GM18519 (cell line): Measurements from ENCODE around the gene NFIC.

Experiments used
- ATAC-seq: cut with Tn5 transposase; IDR thresholded peaks from one replicate; pipeline ENCODE4 v1.9.1; 2021; ENCODE audit warnings: mild to moderate bottlenecking, moderate library complexity; ENCODE audit not compliant: unreplicated experiment, low FRiP score

NFIC gene

DNA sequence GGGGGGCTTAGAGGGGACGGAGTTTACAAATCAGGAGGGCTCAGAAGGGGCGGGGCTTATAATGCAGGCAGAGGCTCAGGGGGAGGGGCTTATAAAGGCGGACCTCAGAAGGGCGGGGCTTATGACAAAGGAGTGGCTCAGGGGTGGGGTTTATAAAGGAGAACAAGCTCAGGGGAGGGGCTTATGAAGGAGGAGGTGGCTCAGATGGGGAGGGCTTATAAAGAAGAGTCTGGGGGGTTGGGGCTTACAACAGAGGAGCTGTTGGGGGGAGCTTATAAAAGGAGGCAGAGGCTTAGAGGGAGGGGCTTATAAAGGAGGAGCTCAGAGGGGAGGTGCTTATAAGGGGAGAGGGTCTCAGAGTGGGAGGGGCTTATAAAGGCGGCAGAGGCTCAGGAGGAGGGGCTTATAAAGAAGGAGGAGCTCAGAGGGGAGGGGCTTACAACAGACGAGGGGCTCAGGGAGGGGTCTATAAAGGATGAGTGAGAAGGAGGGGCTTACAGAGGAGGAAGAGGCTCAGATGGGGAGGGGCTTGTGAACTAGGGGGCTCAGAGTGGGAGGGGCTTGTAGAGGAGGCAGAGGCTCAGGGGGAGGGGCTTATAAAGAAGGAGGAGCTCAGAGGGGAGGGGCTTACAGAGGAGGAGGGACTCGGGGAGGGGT, 112.9 kb downstream of the NFIC start:
- no peak for ATAC-seq

DNA sequence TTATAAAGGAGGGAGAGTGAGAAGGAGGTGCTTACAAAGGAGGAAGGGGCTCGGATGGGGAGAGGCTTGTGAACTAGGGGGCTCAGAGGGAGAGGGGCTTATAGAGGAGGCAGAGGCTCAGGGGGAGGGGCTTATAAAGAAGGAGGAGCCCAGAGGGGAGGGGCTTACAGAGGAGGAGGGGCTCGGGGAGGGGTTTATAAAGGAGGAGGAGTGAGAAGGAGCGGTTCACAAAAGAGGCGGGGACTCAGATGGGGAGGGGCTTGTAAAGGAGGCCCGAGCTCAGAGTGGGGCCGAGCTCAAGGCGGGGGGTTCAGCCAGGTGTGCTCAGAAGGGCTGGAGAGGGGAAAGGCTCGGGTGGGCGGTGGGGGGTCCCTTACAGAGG, 113.4 kb downstream of the NFIC start:
- ATAC-seq, result no peak

DNA sequence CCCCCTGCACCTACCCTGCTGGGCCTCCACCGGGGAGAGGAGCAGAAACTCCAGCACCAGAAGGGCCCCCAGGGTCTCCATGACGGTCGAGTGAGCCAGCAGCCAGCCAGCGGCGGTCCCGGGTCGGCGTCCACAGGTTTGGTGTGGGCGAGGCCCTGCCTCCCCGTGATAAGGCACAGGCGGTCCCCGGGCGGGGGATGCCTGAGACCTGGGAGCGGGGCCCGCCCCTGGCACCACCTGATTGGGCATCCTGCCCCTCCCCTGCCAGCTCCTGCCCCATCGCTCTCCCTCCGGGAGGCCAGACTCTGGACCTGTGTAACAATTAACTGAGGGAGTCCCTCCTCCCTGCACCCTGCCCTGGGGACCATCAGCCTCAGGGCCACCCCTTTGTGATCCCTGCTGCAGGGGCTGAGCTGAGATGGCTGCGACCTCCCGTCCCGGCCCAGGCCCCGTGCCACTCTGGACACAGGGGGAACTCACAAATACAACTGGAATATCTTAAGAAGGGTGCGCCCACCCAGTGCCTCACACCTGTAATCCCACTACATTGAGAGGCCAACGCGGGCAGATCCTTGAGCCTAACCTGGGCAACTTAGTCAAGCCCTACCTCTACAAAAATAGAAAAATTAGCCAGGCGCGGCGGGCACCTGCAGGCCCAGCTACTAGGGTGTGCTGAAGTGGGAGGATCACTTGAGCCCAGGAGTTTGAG, 114.2 kb downstream of the NFIC start, which contains the start of gene SMIM24:
Gene SMIM24 (minus strand): TSS at position 143 of the 709 bp plus-strand sequence. CDS start 62 bp downstream, at position 81.
- ATAC-seq, result no peak

DNA sequence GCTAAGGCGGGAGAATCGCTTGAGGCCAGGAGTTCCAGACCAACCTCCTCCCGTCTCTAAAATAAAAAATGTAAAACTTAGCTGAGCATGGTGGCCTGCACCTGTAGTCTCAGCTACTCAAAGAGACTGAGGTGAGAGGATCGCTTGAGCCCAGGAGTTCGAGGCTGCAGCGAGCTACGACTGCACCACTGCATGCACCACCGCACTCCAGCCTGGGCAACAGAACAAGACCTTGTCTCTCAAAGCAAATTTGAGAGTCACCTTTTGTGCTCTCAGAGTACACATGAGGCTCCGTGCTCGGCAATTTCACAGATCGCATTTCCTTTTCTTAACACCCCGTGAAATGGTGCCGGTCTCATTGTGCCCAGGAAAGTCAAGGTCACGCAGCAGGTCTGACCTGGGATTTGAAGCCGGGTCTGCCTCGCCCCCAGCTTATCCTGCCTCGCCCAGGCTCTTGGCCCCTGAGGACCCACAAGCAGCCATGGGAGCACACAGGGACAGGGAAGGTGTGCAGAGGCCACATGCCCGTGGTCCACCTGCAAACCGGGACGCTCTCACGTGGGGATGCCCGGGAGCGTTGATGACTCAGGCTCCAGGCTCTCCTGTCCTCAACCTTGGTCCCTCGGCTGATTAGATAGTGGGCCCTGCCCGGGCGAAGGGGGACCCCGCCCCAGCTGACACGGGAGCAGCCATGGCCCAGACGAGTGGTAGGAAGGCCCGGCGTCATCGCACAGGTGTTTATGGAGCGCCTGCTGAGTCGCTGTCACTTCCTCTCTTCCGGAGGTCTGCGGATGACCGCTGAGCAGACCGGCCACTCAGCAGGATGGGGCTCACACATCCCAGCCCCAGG, 115.1 kb downstream of the NFIC start:
- no peak for ATAC-seq

DNA sequence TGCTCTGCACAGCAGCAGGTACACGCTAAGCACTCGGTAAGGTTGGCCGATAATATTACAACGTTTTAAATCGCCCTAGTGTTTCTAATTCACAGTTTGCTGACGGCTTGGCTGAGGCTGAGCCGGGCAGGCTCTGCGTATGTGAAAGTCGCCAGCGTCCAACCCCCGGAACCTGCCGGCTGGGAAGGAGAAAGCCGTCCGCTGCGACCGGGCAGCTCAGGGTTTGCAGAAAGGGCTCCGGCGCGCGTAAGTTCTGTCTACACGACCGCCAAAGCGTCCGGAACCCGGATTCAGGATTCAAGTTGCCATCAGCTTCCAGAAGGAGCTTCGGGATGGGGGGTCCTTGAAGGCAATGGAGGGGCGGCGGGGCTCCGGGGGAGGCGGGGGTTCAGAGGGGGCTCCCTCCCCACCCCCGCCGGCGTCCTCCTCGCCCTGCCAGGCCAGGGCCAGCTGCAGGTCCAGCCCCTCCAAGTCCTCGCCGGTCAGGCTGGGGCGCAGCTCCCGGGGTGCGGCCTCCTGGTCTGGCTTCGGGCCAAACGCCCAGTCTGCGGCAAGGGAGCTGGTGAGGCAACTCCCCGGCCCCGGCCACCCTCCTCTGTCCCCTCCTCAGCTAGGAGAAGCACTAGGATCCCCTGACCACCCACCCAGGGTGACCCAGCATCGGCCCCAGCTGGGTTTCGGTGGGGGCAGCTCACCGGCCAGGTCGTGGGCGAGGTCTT, 116.3 kb downstream of the NFIC start:
- ATAC-seq, result no peak

DNA sequence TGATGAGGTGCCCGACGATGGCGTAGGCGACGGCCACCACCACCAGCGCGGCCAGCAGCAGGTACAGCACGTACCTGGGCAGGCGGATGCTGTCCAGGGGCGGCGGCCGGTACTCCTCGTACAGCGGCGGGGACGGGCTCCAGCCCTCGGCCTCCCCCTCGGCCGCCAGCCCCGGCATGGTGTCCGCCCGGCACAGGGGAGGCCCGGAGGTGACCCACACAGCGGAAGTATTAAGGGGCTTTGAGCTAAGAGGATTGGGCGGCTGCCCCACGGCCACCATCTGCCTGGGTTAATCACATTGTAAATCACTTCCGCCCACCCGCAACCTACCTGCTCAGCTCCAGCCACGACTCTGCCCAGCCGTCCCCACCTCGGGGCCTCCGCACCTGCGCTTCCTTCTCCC, 116.8 kb downstream of the NFIC start, which contains the start of gene SMIM44:
Gene SMIM44 (minus strand): TSS at position 216 of the 403 bp plus-strand sequence. CDS start 38 bp downstream, at position 178.
- no peak for ATAC-seq

DNA sequence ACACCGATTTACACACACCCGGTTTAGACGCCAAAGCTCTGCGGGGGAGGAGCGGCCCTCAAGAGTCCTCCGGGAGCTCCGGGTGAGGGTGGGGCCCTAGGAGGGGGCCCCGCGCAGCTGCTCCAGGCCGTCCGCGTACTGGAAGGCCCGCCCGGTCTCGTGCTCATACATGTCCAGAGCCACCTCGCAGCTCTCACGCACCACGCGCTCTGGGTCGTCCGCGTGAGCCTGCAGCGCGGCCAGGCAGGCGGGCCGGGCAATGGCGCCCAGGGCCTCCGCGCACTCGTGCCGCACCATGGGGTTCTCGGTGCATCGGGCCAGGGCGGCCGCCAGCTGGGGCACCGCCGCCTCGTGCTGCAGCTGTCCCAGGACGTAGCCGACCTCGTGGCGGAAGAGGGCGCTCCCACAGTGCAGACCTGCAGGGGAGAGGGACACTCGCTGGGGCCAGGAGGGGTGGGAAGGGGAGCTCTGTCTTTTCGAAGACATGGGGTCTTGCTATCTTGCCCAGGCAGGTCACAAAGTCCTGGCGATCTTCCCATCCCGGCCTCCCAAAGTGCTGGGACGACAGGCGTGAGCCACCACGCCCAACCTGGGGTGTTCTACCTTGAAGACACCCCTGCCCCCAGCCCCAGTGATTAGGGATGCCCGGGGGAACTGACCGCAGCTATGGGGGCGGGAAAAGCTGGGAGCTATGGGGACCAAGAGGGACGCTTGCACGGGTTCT, 125.2 kb downstream of the NFIC start:
- no peak for ATAC-seq

DNA sequence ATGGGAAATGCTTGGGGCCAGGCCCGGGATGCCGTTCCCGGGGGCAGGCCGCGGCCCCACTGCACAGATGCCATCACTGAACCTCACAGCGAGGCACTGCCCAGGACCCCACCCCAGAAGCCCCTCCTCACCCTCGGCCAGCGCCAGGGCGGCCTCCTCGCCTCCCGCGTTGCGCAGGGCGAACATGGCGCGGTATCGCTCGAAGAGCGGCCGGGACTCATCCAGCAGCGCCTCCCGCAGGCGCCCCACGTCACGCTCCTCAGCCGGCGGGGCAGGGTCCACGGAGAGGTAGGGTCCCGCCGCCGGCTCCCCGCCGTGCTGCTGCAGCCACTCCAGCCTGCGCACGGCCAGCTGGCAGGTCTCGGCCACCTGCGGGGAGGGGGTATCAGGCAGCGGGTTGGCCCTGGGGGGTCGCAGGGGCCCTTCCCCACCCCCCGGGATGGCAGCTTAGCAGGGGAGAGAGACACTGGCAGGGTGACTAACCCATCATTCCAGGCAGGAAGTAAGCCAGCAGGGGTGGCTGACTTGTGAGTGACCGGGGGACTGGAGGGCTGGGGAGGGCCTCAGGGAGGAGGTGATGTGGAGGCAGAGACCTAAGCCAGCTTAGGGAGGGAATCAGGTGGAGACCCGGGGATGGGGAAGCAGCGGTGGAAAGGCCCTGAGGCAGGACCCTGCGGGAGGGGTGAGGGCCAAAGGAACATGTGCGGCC, 125.9 kb downstream of the NFIC start:
- no peak for ATAC-seq

DNA sequence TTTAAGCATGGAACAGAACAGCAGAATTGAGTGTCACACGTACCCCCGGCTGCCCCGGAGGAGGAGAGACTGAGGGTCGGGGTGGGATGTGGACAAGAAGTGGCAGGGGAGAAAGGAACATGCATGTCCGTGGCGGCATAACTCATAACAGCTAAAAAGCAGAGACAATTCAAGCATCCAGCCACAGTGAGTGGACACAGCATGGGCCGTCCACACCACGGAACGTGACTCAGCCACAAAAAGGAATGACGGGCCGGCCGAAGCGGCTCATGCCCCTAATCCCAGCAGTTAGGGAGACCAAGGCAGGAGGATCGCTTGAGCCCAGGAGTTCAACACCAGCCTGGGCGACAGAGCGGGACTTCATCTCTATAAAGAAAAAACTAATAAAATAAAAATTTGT, 126.5 kb downstream of the NFIC start:
- no peak for ATAC-seq

DNA sequence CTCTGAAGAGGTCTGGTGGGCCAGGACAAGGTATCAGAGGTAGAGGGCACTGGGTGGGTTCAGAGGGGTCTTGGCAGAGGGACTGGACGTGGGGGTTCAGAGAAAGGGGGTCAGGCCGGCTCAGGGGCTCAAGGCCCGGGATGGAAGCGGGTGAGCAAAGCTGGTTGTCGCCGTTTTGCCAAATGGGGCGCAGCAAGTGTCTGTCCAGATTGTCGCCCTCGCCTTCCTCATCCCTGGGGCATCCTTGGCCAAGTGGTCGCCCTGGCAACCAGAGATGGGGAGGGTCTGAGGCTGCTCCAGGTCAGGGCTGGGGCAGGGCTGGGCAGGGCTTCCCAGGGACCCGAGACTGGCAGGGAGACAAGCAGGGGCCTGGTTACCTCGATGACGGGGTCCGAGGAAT, 127.3 kb downstream of the NFIC start:
- ATAC-seq, result no peak

DNA sequence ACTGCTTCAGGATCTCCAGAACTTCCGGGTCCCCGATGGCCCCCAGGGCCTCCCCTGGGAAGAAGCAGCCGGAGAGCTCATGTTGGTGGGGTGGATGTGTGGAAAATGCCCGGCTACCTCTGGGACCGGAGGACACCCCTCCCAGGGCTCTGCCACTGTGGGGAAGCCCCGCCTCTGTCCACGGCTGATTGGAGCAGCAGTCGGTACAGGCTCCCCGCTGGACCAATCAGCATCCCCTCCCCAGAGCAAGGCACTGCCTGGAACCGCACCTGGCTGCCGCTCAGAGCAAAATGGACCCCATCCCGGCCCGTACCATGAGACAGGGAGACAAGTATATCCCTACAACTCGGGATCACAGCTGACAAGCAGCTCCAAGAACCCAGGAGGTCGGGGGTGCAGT, 127.7 kb downstream of the NFIC start:
- no peak for ATAC-seq

DNA sequence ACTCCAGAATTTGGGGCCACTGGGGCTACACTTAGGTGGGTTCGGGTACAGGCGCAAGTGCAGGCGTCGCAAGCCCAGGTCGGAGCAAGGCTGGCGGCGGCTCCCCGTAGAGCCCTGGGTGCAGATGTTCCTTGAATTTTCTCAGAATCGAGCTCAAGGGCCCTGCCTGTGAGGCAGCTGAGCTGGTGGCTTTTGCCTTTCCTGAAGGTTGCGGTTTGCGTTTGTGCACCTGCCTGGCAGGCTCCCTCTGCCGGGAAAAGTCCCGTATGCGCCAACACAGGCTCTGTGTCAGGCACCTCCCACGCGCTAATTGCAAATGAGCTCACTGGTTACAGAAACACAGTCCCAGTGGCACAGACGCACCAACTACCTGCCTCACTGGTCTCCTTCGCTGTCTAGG, 128.2 kb downstream of the NFIC start:
- ATAC-seq, result no peak

DNA sequence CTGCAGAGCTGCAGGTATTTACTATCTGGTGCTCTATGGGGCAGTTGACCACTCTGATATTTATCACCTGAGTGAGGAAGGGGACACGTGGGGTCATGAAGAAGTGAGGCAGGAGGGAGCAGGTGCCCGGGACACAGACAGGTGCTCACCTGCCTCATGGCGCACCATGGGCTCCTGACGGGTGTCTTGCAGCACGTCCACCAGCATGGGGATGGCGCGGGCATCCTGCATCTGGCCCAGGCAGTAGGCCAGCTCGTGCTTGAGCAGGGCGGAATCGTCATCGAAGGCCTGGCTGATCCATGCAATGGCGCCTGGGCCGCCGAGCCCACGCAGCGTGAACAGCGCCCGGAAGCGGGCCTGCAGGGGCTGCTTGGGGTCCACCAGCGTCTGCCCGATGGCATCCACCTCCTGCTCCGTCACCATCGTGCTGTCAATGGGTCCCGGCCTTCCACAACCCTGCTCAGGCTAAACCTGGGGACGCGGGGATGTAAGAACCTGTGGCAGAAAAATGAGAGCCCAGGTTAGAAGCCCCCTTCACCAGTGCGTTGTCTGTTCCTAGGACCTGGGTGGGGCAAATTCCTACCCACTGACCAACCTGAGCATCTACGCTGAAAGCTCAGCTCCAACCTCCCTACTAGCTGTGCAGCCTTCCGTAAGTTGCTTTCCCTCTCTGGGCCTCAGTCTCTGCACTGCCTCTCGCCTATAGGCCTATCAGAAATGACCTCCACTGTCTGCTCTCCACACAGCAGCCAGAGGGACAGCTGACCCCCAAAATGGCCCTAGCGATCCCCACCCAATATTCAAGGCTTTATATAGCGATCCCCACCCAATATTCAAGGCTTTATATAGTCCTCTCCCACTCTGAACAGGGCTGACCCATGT, 130.2 kb downstream of the NFIC start:
- no peak for ATAC-seq

DNA sequence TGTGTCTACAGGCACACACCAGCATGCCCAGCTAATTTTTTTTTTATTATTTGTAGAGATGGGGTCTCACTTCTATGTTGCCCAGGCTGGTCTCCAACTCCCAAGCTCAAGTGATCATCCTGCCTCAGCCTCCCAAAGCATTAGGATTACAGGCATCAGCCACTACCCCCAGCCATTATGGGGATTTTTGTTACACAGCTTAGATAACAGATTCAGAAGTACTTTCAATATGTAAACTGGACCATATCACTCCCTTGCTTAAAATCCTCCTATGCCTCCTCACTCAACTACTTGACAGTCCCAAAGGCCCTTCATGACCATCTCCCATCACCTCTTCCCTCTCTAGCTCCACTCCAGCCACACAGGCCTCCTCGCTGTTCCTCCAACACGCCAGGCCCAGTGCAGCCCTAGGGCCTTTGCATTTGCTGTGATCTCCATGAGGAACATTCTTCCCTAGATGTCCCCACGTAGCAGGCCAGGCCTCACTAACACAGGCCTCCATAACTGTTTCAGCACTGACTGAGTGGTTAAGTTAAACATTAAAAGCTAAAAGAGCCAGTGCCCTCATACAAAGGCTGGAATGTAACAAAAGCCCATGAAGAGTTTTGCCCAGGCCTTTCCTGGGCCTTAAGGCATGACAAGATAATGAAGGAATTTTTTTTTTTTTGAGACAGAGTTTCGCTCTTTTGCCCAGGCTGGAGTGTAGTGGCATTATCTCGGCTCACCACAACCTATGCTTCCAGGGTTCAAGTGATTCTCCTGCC, 131.6 kb downstream of the NFIC start:
- no peak for ATAC-seq

DNA sequence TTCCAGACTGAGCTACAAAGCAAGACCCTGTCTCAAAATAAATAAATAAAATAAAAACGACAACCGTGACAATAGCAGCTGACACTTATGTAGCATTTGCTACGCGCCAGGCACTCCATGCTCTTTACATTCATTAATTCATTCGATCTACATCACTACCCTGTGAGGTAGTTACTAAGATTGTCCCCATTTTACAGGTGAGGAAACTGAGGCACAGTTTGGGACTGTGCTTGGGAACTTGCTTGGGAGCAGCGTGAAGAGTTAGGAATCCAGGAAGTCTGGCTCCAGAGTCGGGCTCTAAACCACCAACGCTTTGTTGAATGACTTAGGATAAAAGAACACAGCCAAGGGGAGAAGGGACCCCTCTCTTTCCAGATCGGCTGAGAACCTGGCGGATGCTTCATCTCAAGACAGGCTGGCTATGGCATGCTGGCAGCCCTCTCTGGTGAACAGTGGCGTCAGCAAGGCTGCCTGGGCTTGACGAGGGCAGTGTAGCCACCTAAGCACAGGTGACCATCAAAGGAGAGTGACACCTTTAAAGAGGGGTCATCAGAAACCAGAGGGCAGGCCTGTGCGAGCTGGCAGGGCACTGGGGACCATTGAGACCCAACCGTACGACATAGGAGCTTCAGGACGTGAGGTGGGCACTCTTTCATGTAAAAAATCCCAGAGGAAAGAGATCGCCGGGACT, 133.5 kb downstream of the NFIC start:
- ATAC-seq, result no peak

DNA sequence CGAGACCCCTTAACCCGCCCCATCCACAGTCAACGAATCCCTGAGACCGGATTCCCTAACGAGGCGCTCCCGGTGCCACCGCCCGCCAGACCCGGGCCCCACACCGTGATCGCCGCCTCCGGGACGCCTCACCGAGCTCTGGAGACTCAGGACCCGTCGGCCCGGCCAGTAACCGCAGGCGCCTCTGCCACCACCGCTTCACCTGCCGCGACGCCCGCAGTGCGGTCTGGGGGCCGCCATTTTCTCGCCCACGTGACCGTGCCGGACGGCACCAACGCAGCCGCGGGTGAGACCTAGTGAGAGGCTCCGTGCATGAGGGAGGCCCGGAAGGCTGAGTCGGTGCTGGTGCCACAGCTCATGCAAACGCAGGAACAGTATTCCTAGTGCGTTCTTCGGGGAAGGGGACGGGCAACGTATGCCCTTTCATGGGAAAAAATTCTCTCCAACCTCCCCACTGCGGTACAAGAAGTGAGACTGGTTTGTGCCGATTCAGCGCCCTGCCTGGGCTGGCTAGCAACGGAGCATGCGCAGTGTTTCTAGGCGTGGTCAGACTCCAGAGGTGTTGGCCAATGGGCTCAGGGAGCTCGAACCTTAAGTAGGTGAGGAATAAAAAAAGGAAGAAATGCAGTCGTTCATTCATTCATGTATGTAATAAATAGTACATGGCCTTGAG, 134.2 kb downstream of the NFIC start, which contains the start of gene DOHH:
Gene DOHH (minus strand): TSS at position 246 of the 673 bp plus-strand sequence. CDS start 3,860 bp downstream, outside the sequence.
- ATAC-seq, result peak; percentile 65
